Esophagus squamous epithelium (tissue), 4 donors: ENCODE data around the gene SLC26A4.

Experiments
- CTCF ChIP-seq, 6 experiments: fragments of 450-650 bp in 4 of 6; fragments of 200-600 bp in 2 of 6; sonication (generic) in 2 of 6; IDR thresholded peaks; one replicate each; pipeline ENCODE4 v1.5.1; 2016 to 2019; ENCODE audit warnings: antibody characterized with exemption in 6 of 6, mild to moderate bottlenecking in 4 of 6, moderate library complexity in 4 of 6
- POLR2A ChIP-seq, 4 donors: fragments of 450-650 bp; IDR thresholded peaks; one replicate each; pipeline ENCODE4 v1.6.1; 2017; ENCODE audit warnings: antibody characterized with exemption in 4 of 4, mild to moderate bottlenecking in 4 of 4, moderate library complexity in 3 of 4

- no peak for TF ChIP-seq CTCF (IDR thresholded peaks at IDR 0.05)
- no peak for TF ChIP-seq POLR2A (IDR thresholded peaks at IDR 0.05)
These were observed 44.5 kb upstream of the SLC26A4 start for GRCh38 chr7:107615910-107616680.
